SK-N-SH (cell line): ENCODE data around the gene OTOS.

Source experiments
- CHD2 ChIP-seq: fragments of 150-350 bp; IDR thresholded peaks from 2 replicates; pipeline ENCODE4 v1.6.1; 2018; ENCODE audit warnings: low read length; ENCODE audit not compliant: partially characterized antibody
- CTCF ChIP-seq: fragments of 200-600 bp; sonication (generic); IDR thresholded peaks from 2 replicates; pipeline ENCODE4 v1.6.1; 2017; ENCODE audit warnings: antibody characterized with exemption, mild to moderate bottlenecking, moderate library complexity
- EP300 ChIP-seq, 2 experiments: IDR thresholded peaks; 2 replicates each; pipeline versions ENCODE4 v1.4.0 to v1.6.1; 2012; ENCODE audit warnings: borderline replicate concordance in 1 of 2, low read depth in 1 of 2, low read length in 1 of 2
- FOXJ3 ChIP-seq: sonication (generic); formaldehyde crosslinking; IDR thresholded peaks from 2 replicates; pipeline ENCODE4 v1.5.1; 2020; ENCODE audit warnings: mild to moderate bottlenecking, missing genetic modification reagents
- GABPA ChIP-seq: IDR thresholded peaks from 2 replicates; pipeline ENCODE4 v1.4.0; 2012; ENCODE audit warnings: low read depth, mild to moderate bottlenecking
- JUND ChIP-seq: IDR thresholded peaks from 2 replicates; pipeline ENCODE4 v1.4.0; 2012
- RAD21 ChIP-seq: IDR thresholded peaks from 2 replicates; pipeline ENCODE4 v1.6.1; 2012; ENCODE audit warnings: mild to moderate bottlenecking, low read length
- REST ChIP-seq: IDR thresholded peaks from 2 replicates; pipeline ENCODE4 v1.6.1; 2012; ENCODE audit warnings: mild to moderate bottlenecking, low read depth, low read length, moderate library complexity
- RFX5 ChIP-seq: IDR thresholded peaks from 2 replicates; pipeline ENCODE4 v1.6.1; 2012; ENCODE audit warnings: mild to moderate bottlenecking, improper control_type of control experiment, low read length
- YY1 ChIP-seq: IDR thresholded peaks from 2 replicates; pipeline ENCODE4 v1.4.0; 2012; ENCODE audit warnings: low read depth, mild to moderate bottlenecking
- TF ChIP-seq, protein P1 (sequence below): IDR thresholded peaks from 2 replicates; pipeline ENCODE4 v1.4.0; 2012; ENCODE audit warnings: low read depth, borderline replicate concordance
- TF ChIP-seq, protein P2 (sequence below): IDR thresholded peaks from 2 replicates; pipeline ENCODE4; 2012

GRCh38 chr2:240155048-240155744 is 14.7 kb upstream of the OTOS start:
- TF ChIP-seq YY1: no peak
- TF ChIP-seq, protein P1, sequence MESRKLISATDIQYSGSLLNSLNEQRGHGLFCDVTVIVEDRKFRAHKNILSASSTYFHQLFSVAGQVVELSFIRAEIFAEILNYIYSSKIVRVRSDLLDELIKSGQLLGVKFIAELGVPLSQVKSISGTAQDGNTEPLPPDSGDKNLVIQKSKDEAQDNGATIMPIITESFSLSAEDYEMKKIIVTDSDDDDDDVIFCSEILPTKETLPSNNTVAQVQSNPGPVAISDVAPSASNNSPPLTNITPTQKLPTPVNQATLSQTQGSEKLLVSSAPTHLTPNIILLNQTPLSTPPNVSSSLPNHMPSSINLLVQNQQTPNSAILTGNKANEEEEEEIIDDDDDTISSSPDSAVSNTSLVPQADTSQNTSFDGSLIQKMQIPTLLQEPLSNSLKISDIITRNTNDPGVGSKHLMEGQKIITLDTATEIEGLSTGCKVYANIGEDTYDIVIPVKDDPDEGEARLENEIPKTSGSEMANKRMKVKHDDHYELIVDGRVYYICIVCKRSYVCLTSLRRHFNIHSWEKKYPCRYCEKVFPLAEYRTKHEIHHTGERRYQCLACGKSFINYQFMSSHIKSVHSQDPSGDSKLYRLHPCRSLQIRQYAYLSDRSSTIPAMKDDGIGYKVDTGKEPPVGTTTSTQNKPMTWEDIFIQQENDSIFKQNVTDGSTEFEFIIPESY: no peak
- TF ChIP-seq CTCF: no peak
- TF ChIP-seq RFX5: no peak
- TF ChIP-seq JUND: no peak
- no peak for TF ChIP-seq GABPA
- TF ChIP-seq FOXJ3 (CRISPR knock-in tag): no peak
- no peak for TF ChIP-seq CHD2
- TF ChIP-seq, protein P2, sequence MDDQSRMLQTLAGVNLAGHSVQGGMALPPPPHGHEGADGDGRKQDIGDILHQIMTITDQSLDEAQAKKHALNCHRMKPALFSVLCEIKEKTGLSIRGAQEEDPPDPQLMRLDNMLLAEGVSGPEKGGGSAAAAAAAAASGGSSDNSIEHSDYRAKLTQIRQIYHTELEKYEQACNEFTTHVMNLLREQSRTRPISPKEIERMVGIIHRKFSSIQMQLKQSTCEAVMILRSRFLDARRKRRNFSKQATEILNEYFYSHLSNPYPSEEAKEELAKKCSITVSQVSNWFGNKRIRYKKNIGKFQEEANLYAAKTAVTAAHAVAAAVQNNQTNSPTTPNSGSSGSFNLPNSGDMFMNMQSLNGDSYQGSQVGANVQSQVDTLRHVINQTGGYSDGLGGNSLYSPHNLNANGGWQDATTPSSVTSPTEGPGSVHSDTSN: no peak
- no peak for TF ChIP-seq RAD21
- no peak for TF ChIP-seq EP300 (IDR thresholded peaks at IDR 0.05; ENCODE audit: borderline replicate concordance in 1 of 2, low read depth in 1 of 2, low read length in 1 of 2)
- no peak for TF ChIP-seq REST
